Activated naive CD8-positive, alpha-beta T cell treated with anti-CD3 and anti-CD28 coated beads, Interleukin-2, amount 10 ng/mL, durations not matched to agents 7 days and 5 days (primary cell): ENCODE data around the gene KRTAP2-2. TPM values are rescaled to one million over a fixed set of nuclear protein-coding genes. Genes with fewer than 3 reads are reported as not detected.
"Not testable (repeated sequence)": the region's sequence is repeated elsewhere in the genome, so short reads cannot be mapped to it uniquely, and the experiment has no call there.

Experiments used
- ATAC-seq: fragments of 150-1000 bp; cut with Tn5 transposase; one replicate; pipeline ENCODE4 v1.10.0; 2021; ENCODE audit warnings: low read depth, moderate library complexity
- POLR2A ChIA-PET: fragments of 350-600 bp; sonication (Branson Sonifier 250); formaldehyde crosslinking; loops from one replicate; lab custom pipeline; 2021; ENCODE audit warnings: antibody characterized with exemption; lab: Charles Lee
- DNase-seq: peaks from one replicate; pipeline ENCODE4 v3.0.0; 2021
- H3K27ac Mint-ChIP-seq: one replicate; pipeline ENCODE4 v1.8.0; 2022; ENCODE audit warnings: mild to moderate bottlenecking, mixed read lengths
- H3K27me3 Mint-ChIP-seq: one replicate; pipeline ENCODE4 v1.8.0; 2022; ENCODE audit warnings: mild to moderate bottlenecking, moderate library complexity, mixed read lengths
- H3K36me3 Mint-ChIP-seq: one replicate; pipeline ENCODE4 v1.8.0; 2021; ENCODE audit warnings: mild to moderate bottlenecking, mixed read lengths
- H3K4me1 Mint-ChIP-seq: one replicate; pipeline ENCODE4 v1.8.0; 2021; ENCODE audit warnings: mixed read lengths
- H3K4me3 Mint-ChIP-seq: one replicate; pipeline ENCODE4 v1.8.0; 2022; ENCODE audit warnings: mild to moderate bottlenecking, moderate library complexity, mixed read lengths
- H3K9me3 Mint-ChIP-seq: one replicate; pipeline ENCODE4 v1.8.0; 2021; ENCODE audit warnings: mixed read lengths
- total RNA-seq, 2 experiments: library from RNA; stranded (reverse); gene quantifications; one replicate each; pipeline ENCODE4 v1.2.3, GENCODE V29; 2021

Gene KRTAP2-2
- not detected for total RNA-seq

- ATAC-seq, H3K36me3 Mint-ChIP-seq, H3K9me3 Mint-ChIP-seq, DNase-seq, H3K27ac Mint-ChIP-seq, H3K4me3 Mint-ChIP-seq, H3K4me1 Mint-ChIP-seq, POLR2A ChIA-PET: not testable (repeated sequence)
- peaks cover 18% of the 10 kb centered on the region for H3K27me3 Mint-ChIP-seq
Observed at GRCh38 chr17:41055130-41055529, at the start of gene KRTAP2-2. TSS of gene KRTAP2-2 (minus strand) at chr17:41055230. CDS start at chr17:41055211, 19 bp downstream.

- DNase-seq, H3K27ac Mint-ChIP-seq, H3K9me3 Mint-ChIP-seq, H3K27me3 Mint-ChIP-seq, H3K4me3 Mint-ChIP-seq, ATAC-seq, H3K36me3 Mint-ChIP-seq, POLR2A ChIA-PET: not testable (repeated sequence)
- peaks cover 11% of the 10 kb centered on the region for H3K4me1 Mint-ChIP-seq
Observed at GRCh38 chr17:41104386-41105038, 49.5 kb upstream of the KRTAP2-2 start.

GRCh38 chr17:41103896-41104295, 48.9 kb upstream of the KRTAP2-2 start:
- ATAC-seq (no peak), DNase-seq (no peak)
- Mint-ChIP-seq H3K4me1 (peaks cover 10% of the 10 kb centered on the region), H3K27me3 (peaks cover 2% of the 10 kb centered on the region), H3K9me3 (peaks cover 5% of the 10 kb centered on the region), H3K36me3 (no peaks in the 10 kb centered on the region), H3K27ac (no peak overlapping the region), H3K4me3 (no peak overlapping the region)
- POLR2A ChIA-PET: no interaction called here

- peaks cover 8% of the 10 kb centered on the region for H3K27me3 Mint-ChIP-seq
- no peaks in the 10 kb centered on the region for H3K9me3 Mint-ChIP-seq
- no peak within 1 kb of the TSS for H3K27ac Mint-ChIP-seq
- POLR2A ChIA-PET: no interaction called here
- H3K4me1 Mint-ChIP-seq: peaks cover 1% of the 10 kb centered on the region
- H3K36me3 Mint-ChIP-seq: no peaks in the 10 kb centered on the region
- DNase-seq (no peak), ATAC-seq (no peak)
- H3K4me3 Mint-ChIP-seq: no peak within 1 kb of the TSS
Observed at GRCh38 chr17:41101586-41102259, 46.7 kb upstream of the KRTAP2-2 start, which contains the start of gene KRTAP4-16. TSS of gene KRTAP4-16 (minus strand) at chr17:41102209. CDS start at chr17:41102209, 0 bp downstream.

- H3K4me1 Mint-ChIP-seq, DNase-seq, H3K4me3 Mint-ChIP-seq, H3K9me3 Mint-ChIP-seq, POLR2A ChIA-PET, H3K27ac Mint-ChIP-seq, ATAC-seq, H3K36me3 Mint-ChIP-seq: not testable (repeated sequence)
- peaks cover 13% of the 10 kb centered on the region for H3K27me3 Mint-ChIP-seq
Observed at GRCh38 chr17:41099682-41100480, 44.9 kb upstream of the KRTAP2-2 start.

- POLR2A ChIA-PET: no interaction called here
- no peaks in the 10 kb centered on the region for H3K36me3 Mint-ChIP-seq
- peaks cover 1% of the 10 kb centered on the region for H3K4me1 Mint-ChIP-seq
- no peak overlapping the region for H3K4me3 Mint-ChIP-seq
- no peaks in the 10 kb centered on the region for H3K9me3 Mint-ChIP-seq
- no peak for ATAC-seq
- no peak overlapping the region for H3K27ac Mint-ChIP-seq
- no peak for DNase-seq
- H3K27me3 Mint-ChIP-seq: peaks cover 13% of the 10 kb centered on the region
Observed at GRCh38 chr17:41098481-41098880, 43.5 kb upstream of the KRTAP2-2 start.

GRCh38 chr17:41098042-41098441, 43.0 kb upstream of the KRTAP2-2 start, which contains the start of gene KRTAP4-8:
TSS of gene KRTAP4-8 (minus strand) at chr17:41098142. CDS start at chr17:41098084, 58 bp downstream.
- POLR2A ChIA-PET: no interaction called here
- no peaks in the 10 kb centered on the region for H3K9me3 Mint-ChIP-seq
- H3K27ac Mint-ChIP-seq: no peak within 1 kb of the TSS
- peaks cover 13% of the 10 kb centered on the region for H3K27me3 Mint-ChIP-seq
- H3K4me3 Mint-ChIP-seq: no peak within 1 kb of the TSS
- H3K36me3 Mint-ChIP-seq: no peaks in the 10 kb centered on the region
- ATAC-seq: no peak
- no peak for DNase-seq
- peaks cover 1% of the 10 kb centered on the region for H3K4me1 Mint-ChIP-seq

- POLR2A ChIA-PET: no interaction called here
Observed at GRCh38 chr17:41096055-41096454, 41.0 kb upstream of the KRTAP2-2 start.

GRCh38 chr17:41088760-41089352, 33.8 kb upstream of the KRTAP2-2 start:
- H3K9me3 Mint-ChIP-seq, POLR2A ChIA-PET, H3K27ac Mint-ChIP-seq, DNase-seq, H3K4me1 Mint-ChIP-seq, H3K27me3 Mint-ChIP-seq, H3K36me3 Mint-ChIP-seq, H3K4me3 Mint-ChIP-seq, ATAC-seq: not testable (repeated sequence)

More at GRCh38 chr17:41096055-41096454, 41.0 kb upstream of the KRTAP2-2 start:
- H3K9me3 Mint-ChIP-seq: no peaks in the 10 kb centered on the region
- H3K4me1 Mint-ChIP-seq: peaks cover 1% of the 10 kb centered on the region
- peaks cover 11% of the 10 kb centered on the region for H3K27me3 Mint-ChIP-seq
- no peaks in the 10 kb centered on the region for H3K36me3 Mint-ChIP-seq
- no peak overlapping the region for H3K27ac Mint-ChIP-seq
- DNase-seq (no peak), ATAC-seq (no peak)
- H3K4me3 Mint-ChIP-seq: no peak overlapping the region

- POLR2A ChIA-PET, H3K4me3 Mint-ChIP-seq, ATAC-seq, H3K27me3 Mint-ChIP-seq, H3K9me3 Mint-ChIP-seq, H3K4me1 Mint-ChIP-seq, DNase-seq, H3K27ac Mint-ChIP-seq, H3K36me3 Mint-ChIP-seq: not testable (repeated sequence)
Observed at GRCh38 chr17:41084100-41084856, 29.2 kb upstream of the KRTAP2-2 start, which contains the start of gene KRTAP4-7. TSS of gene KRTAP4-7 (plus strand) at chr17:41084150. CDS start at chr17:41084207, 57 bp downstream.

GRCh38 chr17:41083427-41083826, 28.4 kb upstream of the KRTAP2-2 start:
- H3K4me1 Mint-ChIP-seq, H3K27me3 Mint-ChIP-seq, DNase-seq, H3K4me3 Mint-ChIP-seq, POLR2A ChIA-PET, H3K36me3 Mint-ChIP-seq, H3K9me3 Mint-ChIP-seq, H3K27ac Mint-ChIP-seq, ATAC-seq: not testable (repeated sequence)

GRCh38 chr17:41082626-41083025, 27.6 kb upstream of the KRTAP2-2 start:
- POLR2A ChIA-PET: no interaction called here
- no peak for ATAC-seq
- Mint-ChIP-seq H3K4me1 (no peaks in the 10 kb centered on the region), H3K27me3 (no peaks in the 10 kb centered on the region), H3K4me3 (no peak overlapping the region), H3K9me3 (peaks cover 3% of the 10 kb centered on the region), H3K27ac (no peak overlapping the region), H3K36me3 (no peaks in the 10 kb centered on the region)
- no peak for DNase-seq
